ENCODE data around the gene ZNF592.
"Not testable (repeated sequence)": the region's sequence is repeated elsewhere in the genome, so short reads cannot be mapped to it uniquely, and the experiment has no call there.

The ZNF592 gene

GRCh38 chr15:84840255-84840654 lies 91.9 kb downstream of the ZNF592 start:
- TF ChIP-seq CTCF (IDR thresholded peaks at IDR 0.05; ENCODE audit: low read depth, low read length, missing control alignments) = no peak
- in situ Hi-C loops (cut with HindIII; ENCODE audit: low sequenced_read_pairs) = no loop called here
- DNase-seq (ENCODE audit: low read depth) = no peak
- H3K4me3 ChIP-seq (ENCODE audit: low read depth, low read length) = no peak overlapping the region

- no peak for TF ChIP-seq CTCF (IDR thresholded peaks at IDR 0.05; ENCODE audit: low read depth, low read length, missing control alignments)
- H3K4me3 ChIP-seq (ENCODE audit: low read depth, low read length) = no peak overlapping the region
- DNase-seq (ENCODE audit: low read depth) = no peak
- in situ Hi-C loops (cut with HindIII; ENCODE audit: low sequenced_read_pairs) = no loop called here
Measured at GRCh38 chr15:84840741-84841429, 92.5 kb downstream of the ZNF592 start.

DNA sequence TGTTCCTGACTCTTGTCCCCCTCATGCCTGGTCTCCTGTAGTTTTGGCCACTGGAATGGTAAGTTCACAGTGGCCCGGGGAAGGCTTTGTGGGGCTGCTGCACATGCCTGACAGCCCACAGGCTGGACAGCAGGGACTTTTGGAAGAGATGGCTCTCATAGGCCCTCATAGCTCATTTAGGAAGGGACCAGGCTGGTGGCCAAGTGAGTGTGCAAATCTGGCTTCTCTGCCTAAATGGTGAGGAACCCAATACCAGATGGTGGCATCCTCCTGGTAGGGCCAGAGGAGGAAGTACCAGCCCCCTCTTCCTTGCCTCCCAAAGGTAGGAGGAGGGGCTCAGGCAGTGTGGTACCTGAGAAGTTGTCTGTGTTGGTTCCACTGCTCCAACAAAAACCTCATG lies 94.4 kb downstream of the ZNF592 start:
- no peak overlapping the region for H3K4me3 ChIP-seq (ENCODE audit: low read depth, low read length)
- in situ Hi-C loops (cut with HindIII; ENCODE audit: low sequenced_read_pairs) = no loop called here
- DNase-seq (ENCODE audit: low read depth) = no peak
- TF ChIP-seq CTCF (IDR thresholded peaks at IDR 0.05; ENCODE audit: low read depth, low read length, missing control alignments) = no peak

DNA sequence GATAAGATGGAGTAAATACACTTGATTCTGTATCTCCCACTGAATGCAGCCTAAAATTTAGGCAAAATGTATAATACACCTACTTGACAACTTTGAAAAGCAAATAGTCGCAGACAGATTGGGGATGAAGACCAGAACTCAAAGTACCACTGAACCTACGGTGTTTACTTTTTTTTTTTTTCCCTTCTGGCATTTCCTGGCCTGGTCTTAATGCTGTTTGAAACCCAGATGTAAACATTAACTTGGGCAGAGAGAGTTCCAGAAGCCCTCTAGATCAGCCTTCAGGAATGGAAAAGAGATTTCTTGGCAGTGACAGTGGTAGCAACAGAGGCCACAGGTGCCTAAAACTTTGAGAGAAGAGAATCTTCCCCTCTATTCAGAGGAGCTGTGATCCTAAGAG lies 96.6 kb downstream of the ZNF592 start:
- H3K4me3 ChIP-seq (ENCODE audit: low read depth, low read length) = no peak overlapping the region
- in situ Hi-C loops (cut with HindIII; ENCODE audit: low sequenced_read_pairs) = no loop called here
- no peak for TF ChIP-seq CTCF (IDR thresholded peaks at IDR 0.05; ENCODE audit: low read depth, low read length, missing control alignments)
- no peak for DNase-seq (ENCODE audit: low read depth)

GRCh38 chr15:84845631-84846030 lies 97.2 kb downstream of the ZNF592 start:
- TF ChIP-seq CTCF (IDR thresholded peaks at IDR 0.05; ENCODE audit: low read depth, low read length, missing control alignments) = peak; percentile 61
- in situ Hi-C loops (cut with HindIII; ENCODE audit: low sequenced_read_pairs); H3K4me3 ChIP-seq (ENCODE audit: low read depth, low read length): not testable (repeated sequence)
- peak; percentile 24 for DNase-seq (ENCODE audit: low read depth)

DNA sequence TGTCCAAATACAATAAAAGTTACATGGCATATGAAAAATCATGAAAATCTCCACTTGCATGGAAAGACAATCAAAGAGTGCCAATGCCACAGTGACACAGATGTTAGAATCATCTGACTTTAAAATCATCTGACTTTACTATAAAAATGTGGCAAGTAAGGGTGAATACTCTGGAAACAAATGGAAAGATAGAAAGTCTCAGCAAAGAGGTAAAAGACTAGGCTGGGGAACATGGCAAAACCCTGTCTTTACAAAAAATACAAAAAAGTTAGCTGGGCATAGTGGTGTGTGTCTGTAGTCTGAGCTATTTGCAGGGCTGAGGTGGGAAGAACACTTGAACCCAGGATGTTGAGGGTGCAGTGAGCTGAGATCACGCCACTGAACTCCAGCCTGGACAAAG lies 97.9 kb downstream of the ZNF592 start:
- no peak for TF ChIP-seq CTCF (IDR thresholded peaks at IDR 0.05; ENCODE audit: low read depth, low read length, missing control alignments)

More for the DNA sequence above, 97.9 kb downstream of the ZNF592 start:
- no peak overlapping the region for H3K4me3 ChIP-seq (ENCODE audit: low read depth, low read length)
- DNase-seq (ENCODE audit: low read depth) = no peak
- in situ Hi-C loops (cut with HindIII; ENCODE audit: low sequenced_read_pairs) = no loop called here

Data from astrocyte of the cerebellum (primary cell).